GM19023 (cell line): Measurements from ENCODE around the gene JAKMIP3.

Experiments used
- ATAC-seq: cut with Tn5 transposase; IDR thresholded peaks from one replicate; pipeline ENCODE4 v1.9.1; 2021; ENCODE audit warnings: mild to moderate bottlenecking, moderate library complexity; ENCODE audit not compliant: unreplicated experiment

Gene JAKMIP3

DNA sequence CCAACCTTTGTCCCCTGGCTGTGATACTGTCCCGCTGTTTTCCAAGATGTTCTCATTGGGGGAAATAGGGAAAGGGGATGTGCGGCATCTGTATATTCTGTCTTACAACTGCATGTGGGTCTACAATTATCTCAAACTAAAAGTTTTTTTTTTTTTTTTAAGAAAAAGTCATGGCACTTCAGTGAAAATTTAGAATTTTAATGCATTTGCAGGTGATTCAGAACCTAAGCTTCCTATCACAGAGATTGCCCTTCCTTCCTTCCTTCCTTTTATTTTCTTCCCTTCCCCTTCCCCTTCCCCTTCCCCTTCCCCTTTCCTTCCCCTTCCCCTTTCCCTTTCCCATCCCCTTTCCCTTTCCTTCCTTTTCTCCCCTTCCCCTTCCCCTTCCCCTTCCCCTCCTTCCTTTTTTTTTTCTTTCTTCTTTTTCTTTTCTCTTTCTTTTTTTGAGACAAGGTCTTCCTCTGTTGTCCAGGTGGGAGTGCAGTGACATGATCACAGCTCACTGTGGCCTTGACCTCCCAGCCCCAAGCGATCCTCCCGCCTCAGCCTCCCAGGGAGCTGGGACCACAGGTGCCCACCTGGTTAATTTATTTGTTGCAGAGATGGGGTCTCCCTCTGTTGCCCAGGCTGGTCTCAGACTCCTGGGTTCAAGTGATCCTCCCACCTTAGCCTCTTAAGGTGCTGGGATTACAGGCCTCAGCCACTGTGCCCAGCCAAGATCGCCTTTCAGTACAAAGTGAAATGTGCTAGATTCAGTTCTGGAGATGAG, 32.0 kb downstream of the JAKMIP3 start:
- ATAC-seq, result no peak

DNA sequence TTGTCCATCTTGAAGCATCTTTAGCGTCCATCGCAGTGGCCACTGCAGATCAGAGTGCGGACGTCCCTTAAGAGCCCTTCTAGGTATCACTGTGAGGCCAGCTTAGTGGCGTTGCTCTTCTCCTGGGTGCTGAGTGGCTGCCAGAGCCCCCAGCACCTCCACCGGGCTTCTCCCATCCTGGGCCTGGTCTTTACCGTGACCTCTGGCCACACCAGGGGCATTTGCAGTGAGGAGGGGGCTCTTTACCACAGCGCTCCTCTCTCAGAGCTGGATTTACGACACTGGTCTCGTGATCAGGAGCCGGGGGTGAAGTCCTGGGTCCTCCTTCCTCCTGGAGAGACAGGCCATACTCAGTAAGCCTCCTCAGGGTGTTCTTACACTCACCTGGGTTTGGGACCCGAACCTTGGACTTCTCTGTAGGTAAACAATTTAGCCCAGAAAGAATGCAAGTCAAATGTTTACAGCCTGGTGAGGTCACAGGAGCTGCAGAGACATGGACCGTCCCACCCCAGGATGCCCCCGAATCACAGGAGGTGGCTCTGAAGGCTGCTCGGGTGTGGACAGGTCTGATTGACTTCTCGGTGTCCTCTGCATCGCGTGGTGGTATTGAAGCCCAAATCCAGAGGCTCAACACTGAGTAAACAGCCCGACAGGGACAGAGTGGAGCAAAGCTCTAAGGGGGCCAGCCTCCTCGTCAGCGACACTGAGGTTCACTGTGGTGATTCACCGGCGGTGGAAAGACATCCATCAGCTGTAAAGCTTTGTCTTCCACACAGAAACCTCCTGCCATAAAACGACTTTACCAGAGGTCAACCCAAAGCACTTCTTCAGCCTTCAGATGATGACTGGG, 33.0 kb downstream of the JAKMIP3 start:
- no peak for ATAC-seq

DNA sequence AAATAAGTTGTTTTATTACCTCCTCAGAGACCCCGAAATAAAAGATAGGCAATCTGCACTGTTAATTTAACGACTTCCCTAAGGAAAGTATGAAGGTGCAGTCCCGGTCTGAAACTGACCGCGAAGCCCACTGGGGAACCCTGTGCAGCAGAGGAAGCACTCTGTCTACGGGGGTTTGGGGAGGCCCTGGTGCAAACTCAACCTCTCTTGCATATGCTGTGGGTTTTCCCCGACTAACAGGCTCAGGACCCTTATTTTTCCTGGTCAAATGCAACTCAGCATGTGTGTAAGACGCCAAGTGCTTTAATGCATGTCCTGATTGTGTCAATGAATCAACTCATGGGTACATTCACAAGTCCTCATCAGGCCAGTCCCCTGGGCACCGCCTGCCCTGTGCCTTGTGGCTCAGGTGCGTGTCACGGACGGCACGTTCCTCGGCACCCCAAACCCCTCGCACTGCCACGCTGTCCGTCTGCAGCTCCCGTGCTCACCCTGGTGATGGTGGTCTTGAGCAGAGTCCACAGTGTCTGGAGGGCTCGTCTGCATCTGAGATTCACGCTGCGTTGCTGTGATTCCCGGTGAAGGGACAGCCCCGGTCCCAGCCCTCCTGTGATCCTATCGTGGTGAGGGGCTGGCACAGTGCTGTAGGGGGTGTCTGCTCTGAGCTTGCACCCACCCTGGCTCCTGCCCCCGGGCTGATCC, 33.8 kb downstream of the JAKMIP3 start:
- ATAC-seq, result no peak

DNA sequence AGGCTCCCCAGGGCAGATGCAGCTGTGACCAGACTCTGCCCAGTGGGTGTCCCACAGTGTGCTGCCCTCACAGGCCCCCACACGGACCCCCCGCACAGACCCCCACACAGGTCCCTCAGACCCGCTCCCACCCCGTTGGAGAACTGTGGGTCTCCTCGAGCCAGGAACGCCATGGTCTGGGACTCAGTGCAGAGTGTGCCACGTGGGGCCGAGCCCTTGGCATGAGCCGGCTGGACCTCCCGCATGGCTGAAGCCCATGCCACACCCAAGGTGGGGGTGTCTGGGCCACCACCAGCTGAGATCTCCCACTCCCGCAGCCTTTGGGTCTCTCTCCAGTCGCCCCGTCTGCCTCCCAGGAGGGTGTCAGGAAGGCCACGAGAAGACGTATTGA, 34.3 kb downstream of the JAKMIP3 start:
- ATAC-seq, result no peak

DNA sequence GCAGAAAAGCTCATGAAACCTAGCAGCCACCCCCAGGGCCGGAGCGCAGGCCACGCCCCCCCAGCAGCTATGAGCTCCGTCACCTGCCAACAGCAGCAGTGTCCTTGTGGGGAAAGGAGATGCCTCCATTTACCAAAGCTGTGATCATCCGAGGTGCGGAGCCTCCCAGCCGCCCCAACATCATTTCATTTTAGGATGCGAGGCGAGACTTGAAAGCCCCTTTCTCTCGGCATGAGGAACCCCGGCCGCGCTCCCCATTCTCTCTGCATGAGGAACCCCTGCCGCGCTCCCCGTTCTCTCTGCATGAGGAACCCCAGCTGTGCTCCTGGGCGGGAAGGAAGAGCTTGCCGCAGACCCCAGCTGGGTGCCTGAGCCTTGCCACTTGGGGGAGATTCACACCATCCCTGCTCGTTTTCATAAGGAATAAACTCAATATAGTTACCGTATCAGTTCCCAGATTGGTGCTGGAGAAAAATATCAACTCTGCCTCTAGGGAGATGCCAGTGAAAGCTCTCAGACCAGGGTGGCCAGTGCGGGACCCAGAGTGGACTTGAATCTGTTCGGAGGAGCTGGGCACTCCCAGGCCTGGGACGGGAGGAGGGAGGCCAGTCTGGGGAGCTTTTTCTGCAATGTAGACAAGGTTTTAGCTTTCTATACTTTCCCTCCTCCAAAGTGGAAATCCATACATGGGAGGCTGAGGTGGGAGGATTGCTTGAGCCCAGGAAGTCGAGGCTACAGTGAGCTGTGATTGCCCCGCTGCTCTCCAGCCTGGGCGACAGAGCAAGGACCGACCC, 35.0 kb downstream of the JAKMIP3 start:
- ATAC-seq, result no peak

DNA sequence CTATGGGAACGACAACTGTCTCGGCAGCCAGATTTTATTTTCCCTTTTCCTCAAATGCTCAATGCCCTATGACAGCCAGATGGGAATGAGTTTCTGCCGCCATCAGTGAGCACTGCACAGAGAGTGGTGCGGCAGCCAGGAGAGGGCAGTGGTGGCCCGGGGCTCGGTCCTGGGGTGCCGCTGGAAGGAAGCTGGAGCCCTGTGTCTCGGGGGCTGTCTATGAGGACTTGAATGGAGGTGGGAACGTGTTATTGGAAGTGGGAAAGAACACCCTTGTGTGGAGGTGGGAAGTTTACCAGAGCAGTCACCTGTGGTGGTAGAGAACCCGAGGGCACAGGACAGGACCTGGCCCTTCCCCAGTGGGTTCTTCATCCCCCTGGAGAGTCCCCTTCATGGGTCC, 35.8 kb downstream of the JAKMIP3 start:
- ATAC-seq, result no peak

DNA sequence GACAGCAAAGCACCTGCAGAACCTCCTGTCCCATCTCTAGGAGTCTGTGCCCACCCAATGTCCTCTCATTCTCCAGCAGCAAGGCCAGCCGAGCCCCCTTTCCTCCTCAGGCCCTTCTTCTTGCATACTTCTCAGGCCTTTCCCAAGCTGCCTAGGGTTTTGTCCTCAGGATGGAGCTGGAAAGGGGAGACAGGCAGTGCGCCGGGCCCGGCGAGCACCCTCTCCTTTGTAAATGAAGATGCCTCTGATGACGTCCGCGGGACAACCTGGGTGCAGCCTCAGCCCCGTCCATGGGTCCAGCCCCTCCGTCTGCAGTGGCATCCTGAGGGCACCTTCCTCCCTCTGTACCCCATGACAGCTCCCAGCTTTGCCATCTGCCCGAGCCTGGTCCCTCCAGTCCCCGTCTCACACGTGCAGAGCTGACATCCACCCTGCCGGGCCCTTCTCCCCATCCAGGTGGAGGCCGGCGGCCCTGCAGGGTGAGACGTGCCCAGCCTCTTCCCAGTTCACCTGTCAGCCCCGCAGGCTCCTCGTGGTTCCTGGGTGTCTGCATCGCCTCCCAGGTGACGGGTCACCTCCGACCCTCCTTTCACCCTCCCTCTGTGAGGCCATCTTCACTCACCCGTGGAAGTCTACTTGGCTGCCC, 36.4 kb downstream of the JAKMIP3 start:
- ATAC-seq, result no peak

DNA sequence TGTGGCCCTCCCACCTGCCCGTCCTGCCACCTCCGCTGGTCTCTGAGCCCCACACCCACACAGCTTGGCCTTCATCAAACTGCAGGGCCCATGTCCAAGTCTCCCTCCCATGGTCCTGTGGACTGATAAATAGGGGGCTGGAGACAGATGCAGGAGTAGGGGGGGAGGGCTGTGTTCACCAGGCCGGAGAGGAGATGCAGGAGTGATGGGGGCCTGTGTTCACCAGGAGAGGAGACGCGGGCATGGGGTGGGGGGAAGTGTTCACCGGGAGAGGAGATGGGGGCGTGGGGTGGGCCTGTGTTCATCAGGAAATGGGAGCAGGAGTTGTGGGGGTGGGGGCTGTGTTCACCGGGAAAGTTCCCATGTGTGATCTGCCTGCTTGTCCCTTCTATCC, 37.0 kb downstream of the JAKMIP3 start:
- no peak for ATAC-seq

DNA sequence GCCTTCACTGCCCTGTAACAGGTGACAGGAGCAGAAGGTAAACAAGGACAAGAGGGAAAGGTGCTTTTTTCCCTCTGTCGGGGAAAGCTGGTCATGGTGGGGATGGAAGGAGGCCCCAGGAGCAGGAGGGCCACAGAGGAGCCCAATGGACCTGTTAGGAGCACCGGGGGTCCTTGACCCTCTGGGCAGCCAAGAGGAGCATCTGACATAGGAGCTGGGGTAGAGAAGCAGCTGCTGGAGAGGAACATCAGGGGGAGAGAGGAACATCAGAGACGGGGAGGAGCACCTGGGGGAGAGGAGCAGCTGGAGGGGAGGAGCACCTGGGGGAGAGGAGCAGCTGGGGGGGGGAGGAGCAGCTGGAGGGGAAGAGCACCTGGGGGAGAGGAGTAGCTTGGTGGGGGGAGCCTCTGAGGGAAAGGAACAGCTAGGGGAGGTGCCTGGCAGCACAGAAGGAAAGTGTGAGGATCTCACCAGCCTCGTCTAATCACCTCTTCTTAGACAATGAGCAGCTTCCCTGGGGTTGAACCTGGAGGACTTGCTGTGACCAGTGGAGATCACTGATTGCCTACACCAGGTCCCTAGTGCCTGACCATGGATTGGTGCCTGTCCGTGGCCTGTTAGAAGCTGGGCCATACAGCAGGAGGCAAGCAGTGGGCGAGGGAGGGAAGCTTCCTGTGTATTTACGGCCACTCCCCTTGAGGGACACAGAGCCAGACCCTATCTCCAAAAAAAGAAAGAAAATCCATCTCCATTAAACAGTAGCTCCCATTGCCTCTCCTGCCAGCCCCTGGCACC, 37.6 kb downstream of the JAKMIP3 start:
- ATAC-seq, result no peak

DNA sequence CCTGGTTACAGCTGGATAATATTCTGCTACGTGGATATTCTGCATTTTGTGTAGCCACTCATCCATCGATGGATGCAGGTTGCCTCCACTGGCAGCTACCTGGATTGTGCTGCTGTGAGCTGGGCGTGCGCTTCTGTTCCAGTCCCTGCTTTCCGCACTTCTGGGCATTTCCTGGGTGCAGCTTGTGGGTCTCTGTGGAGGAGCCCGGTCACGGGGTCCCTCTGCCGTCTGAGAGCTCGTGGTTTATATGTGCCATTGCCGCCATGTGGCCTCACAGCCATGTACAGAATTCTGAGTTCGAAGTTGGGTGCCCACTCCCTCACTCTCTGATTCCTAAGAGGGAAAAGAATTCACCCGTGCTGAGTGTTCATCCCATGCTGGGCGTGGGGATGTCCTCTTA, 38.3 kb downstream of the JAKMIP3 start:
- ATAC-seq, result no peak

DNA sequence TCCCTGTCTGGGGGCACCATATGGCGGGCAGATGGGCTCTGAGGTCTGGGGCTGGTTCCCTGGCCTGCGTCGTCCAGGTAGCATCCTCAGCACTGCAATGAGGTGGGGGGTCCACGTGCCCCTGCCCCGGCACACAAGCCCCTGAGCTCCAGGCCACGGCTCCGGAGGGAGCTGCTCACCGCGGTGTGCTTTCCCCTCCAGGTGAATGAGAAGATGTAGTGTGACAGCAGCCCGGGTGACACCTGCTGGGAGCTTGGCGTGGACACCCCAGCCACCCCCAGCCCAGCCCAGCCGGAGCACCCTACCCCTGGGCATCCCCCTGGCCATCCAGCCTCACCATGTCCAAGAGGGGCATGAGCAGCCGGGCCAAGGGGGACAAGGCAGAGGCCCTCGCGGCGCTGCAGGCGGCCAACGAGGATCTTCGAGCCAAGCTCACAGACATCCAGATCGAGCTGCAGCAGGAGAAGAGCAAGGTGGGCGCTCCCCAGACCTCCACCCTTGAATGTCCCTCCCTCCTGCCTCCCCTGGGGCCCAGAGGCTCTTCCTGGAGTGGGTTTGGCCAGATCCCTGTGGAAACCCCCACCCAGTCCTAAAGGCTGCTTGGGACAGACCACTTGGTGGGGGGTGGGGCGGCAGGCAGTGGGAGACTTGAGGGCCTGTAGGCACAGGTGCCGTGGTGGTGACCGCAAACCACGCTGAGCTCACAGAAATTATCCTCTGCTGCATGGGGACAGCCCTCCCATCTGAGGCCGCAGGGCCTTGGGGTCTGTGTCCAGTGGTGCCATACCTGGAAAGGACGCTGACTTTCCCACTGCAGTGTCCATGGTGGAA, 38.9 kb downstream of the JAKMIP3 start:
- no peak for ATAC-seq

DNA sequence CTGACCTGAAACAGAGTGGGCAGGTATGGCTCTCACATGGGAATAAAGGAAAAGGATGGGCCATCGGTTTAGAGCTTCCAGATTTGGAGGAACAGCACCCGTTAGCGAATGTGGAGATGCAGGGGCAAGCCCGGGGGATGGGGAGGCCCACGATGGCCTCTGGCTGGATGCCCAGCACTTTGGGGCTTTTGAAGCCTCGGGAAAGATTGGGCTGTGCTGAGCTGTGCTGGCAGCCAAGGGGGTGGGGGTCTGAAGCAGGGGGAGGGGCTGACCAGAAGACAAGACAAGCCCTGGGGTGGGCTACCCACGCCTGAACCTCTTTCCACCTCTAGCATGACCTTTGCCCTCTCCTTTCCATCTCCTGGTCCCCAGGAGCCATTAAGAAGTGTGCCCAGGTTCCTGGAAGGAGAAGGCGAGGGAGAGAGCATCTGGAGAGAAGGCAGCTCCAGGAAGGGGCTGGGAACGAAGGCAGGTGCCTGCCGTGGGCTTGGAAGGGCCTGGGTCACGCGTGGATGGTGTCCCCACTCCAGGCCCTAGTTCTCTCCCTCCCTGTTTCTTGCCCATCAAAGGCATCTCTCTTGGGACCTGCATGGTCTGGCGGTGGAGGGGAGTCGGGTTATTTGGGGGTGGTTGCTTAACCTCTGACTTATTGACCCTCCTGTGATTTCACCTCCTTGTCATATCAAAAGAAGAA, 39.7 kb downstream of the JAKMIP3 start:
- ATAC-seq, result no peak

DNA sequence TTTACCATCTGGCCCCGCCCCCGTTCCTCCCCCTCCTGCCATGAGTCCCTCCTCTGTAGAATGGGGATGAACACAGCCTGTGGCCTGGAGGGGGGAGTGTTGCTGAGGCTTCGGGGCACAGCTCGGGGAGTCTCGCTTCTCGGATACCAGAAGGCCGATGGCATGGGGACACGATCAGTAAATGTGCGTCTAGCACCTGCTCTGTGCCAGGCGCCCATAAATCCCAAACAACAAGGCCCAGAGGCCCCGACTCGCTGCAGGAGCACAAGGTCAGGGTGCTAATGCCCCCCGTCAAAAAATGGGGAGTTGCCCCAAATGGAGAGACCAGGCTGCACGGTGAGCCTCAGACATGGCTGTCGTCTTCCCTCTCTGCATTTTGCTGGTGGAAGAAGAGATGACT, 40.7 kb downstream of the JAKMIP3 start:
- ATAC-seq, result no peak

DNA sequence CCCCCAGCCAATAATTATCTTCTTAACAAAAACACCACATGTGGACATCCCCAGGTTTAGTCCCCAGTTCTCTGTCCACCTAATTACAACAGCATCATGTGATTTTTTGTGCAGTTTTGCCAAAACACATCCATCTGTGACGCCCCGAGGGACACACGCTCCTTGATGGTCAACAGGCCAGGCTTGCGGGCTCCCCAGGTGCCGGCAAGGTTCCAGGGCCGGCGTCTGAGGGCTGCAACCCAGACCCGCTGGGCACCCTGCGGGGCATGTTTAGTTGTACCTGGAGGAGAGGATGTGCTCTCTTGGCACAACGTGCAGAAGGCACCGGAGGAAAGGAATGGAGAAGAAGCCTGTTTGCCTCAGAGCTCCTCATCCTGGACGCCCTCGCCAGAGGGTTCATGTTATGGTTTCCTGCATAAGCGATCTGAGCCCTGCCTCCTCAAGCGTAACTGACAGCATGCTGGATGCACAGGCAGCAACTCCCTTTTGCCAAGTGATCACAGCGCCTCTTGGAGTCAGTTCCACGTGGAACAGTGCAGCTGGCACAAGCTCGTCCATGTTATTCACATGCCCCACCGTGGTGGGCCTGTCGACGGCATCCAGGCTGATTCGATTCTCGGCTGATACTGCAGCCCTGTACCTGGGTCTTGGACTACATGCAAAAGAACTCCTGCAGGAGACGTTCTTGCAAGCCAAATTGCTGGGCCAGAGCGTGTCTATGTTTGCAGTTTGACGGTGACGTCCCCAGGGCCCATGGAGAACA, 41.6 kb downstream of the JAKMIP3 start:
- no peak for ATAC-seq

DNA sequence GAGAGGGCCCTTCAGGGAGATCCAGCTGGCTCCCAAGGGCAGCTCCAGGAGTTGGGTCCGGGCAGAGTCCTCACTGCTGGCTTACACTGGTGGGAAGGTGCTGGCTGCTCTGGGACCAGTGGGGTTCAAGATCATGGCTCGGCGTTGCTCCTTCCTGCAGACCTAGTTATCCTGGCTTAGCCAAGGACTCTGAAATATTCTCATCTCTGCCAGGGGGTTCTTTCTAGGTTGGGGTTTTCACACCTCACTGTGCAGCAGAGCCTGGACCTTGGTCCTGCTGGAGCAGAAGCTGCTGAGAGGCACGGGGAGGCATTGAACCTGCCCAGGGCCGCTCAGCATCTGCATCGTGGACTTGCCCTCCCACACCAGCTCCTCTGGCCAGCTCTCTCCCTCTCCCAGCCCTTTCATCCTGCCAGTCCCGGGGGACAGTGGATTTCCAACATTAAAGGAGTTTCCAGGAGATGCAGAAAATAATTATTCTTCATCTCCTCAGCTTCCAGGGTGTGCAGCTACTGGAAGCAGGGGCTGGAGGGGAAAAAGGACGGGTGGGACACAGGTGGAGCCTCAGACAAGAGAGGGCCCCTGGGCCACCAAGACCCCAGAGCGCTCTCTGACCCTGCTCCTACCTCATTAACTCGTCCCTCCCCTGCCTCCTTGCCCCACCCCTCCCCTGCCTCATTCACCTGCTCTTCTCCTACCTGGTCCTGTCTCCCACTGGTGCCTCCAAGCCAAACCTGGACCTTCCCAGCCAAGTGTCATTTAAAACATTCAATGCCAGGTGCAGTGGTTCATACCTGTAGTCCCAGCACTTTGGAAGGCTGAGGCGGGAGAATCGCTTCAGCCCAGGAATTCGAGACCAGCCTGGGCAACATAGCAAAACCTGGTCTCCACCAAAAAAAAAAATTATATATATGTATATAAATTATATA, 42.5 kb downstream of the JAKMIP3 start:
- ATAC-seq, result no peak

DNA sequence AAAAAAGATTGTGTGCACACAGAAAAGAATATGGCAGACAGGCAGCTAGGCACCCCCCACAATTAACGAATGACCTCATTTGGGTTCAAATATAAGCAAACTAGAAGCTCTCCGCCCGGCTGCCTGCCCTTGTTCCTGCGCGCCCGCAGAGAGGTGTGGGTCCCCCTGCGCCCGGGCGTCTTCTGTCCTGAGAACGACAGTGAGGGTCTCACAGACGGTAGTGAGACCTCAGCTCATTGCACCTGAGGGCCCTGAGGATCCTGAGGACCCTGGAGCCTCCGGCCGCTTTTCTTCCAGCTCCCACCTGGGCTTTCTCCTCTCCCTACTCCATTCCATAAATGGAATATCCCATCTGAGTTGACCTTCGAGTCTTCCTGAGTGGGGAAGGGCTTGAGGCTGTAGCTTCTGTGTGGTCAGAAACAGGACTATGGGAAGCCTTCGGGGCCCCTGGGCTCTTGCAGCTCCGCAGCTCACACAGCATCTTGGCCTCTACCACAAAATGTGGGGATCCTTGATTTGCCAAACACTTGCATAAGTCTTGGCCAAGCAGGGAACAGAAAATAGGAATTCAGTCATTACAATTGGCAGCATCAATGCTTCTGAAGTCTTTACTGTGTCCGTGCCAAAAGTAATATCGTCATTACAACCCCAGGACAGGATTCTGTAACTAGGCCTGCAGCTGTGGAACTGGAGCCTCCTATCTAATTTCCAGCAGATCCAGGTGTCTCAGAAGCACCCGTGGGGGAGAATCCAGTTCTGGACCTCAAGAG, 43.8 kb downstream of the JAKMIP3 start:
- ATAC-seq, result no peak
